K562 (cell line): Measurements from ENCODE around the gene LIF. TPM values are rescaled to one million over a fixed set of nuclear protein-coding genes. Genes with fewer than 3 reads are reported as not detected.

ENCODE experiments used
- ATAC-seq: fragments of 200-7000 bp; cut with Tn5 transposase; 3 replicates; pipeline ENCODE4 v1.9.1; 2020; ENCODE audit warnings: moderate library complexity
- BruUV-seq: library from RNA; stranded (reverse); fragments of 400-500 nt; replicated peaks from 2 replicates; lab custom pipeline; 2021; lab: Mats Ljungman, UMichigan
- CTCF ChIA-PET: fragments of 300-600 bp; formaldehyde crosslinking; extraction: SDS; loops from one replicate; lab custom pipeline; 2021; ENCODE audit warnings: low intra/inter-chr PET ratio; lab: Yijun Ruan, JAX
- POLR2A ChIA-PET: fragments of 300-600, 350-650 bp; sonication (Branson Sonifier 250); formaldehyde crosslinking; extraction: SDS; loops from one replicate; lab custom pipeline; 2021; ENCODE audit warnings: antibody characterized with exemption, inconsistent platforms; lab: Yijun Ruan, JAX
- DNase-seq, 4 experiments: peaks; one replicate each; pipeline versions ENCODE4 v3.0.0 to v3.0.0-alpha.2; 2011 to 2018; ENCODE audit warnings: low spot score in 3 of 4, mixed read lengths in 3 of 4; ENCODE audit errors: extremely low read depth in 1 of 4
- FAIRE-seq: peaks from 2 replicates; lab custom pipeline; 2011; peaks lifted over from hg19 to GRCh38; lab: Jason Lieb, UNC
- H2AFZ ChIP-seq: 2 replicates; pipeline ENCODE4 v1.6.0; 2011; ENCODE audit warnings: low read depth, low read length, control low read depth, inconsistent platforms
- H3K27ac ChIP-seq: fragments of 200-600 bp; 3 replicates; pipeline ENCODE4 v1.8.0; 2011; ENCODE audit warnings: low read depth, mild to moderate bottlenecking, control low read depth, inconsistent platforms, low read length, moderate library complexity, mixed read lengths; ENCODE audit errors: extremely low read depth
- H3K27me3 ChIP-seq, 2 experiments: fragments of 300-600 bp in 1 of 2; 2 replicates in 1 of 2; 3 replicates in 1 of 2; pipeline versions ENCODE4 v1.6.0 to v1.8.0; 2011; ENCODE audit warnings: inconsistent platforms in 2 of 2, low read length in 2 of 2, mild to moderate bottlenecking in 1 of 2, mixed read lengths in 1 of 2, moderate library complexity in 1 of 2; ENCODE audit not compliant: control insufficient read depth in 2 of 2, insufficient read depth in 2 of 2
- H3K36me3 ChIP-seq: fragments of 300-600 bp; 3 replicates; pipeline ENCODE4 v1.8.0; 2011; ENCODE audit warnings: mild to moderate bottlenecking, low read length, inconsistent platforms; ENCODE audit not compliant: control insufficient read depth, insufficient read depth
- H3K4me1 ChIP-seq, 2 experiments: fragments of 200-600 bp in 1 of 2; replicated peaks in 1 of 2; 2 replicates in 1 of 2; 3 replicates in 1 of 2; pipeline versions ENCODE4 v1.5.1 to v1.8.0; 2011; ENCODE audit warnings: inconsistent platforms in 2 of 2, low read length in 2 of 2, mild to moderate bottlenecking in 1 of 2, mixed read lengths in 1 of 2, moderate library complexity in 1 of 2; ENCODE audit not compliant: control insufficient read depth in 2 of 2, insufficient read depth in 2 of 2
- H3K4me2 ChIP-seq: 2 replicates; pipeline ENCODE4 v1.6.1; 2011; ENCODE audit warnings: low read length, control low read depth, inconsistent platforms, mixed read lengths; ENCODE audit not compliant: insufficient read depth
- H3K4me3 ChIP-seq: fragments of 200-600 bp; sonication (generic), shearing (Covaris generic); 2 replicates; pipeline ENCODE4 v1.5.1; 2016; ENCODE audit warnings: control low read depth, inconsistent platforms
- H3K79me2 ChIP-seq: fragments of 200-600 bp; 3 replicates; pipeline ENCODE4 v1.8.0; 2011; ENCODE audit warnings: low read length, inconsistent platforms; ENCODE audit not compliant: control insufficient read depth, insufficient read depth
- H3K9ac ChIP-seq, 2 experiments: 2 replicates each; pipeline versions ENCODE4 v1.6.0 to v1.6.1; 2011; ENCODE audit warnings: low read depth in 2 of 2, low read length in 2 of 2, control low read depth in 1 of 2, inconsistent platforms in 1 of 2, mild to moderate bottlenecking in 1 of 2, mixed read lengths in 1 of 2; ENCODE audit not compliant: insufficient read depth in 1 of 2
- H3K9me1 ChIP-seq: one replicate; pipeline ENCODE4 v1.6.0; 2011; ENCODE audit warnings: inconsistent platforms, mild to moderate bottlenecking, low read length, moderate library complexity; ENCODE audit not compliant: control insufficient read depth, insufficient read depth
- H3K9me3 ChIP-seq: replicated peaks from 2 replicates; pipeline ENCODE4 v1.5.1; 2011; ENCODE audit warnings: low read depth, low read length, inconsistent platforms; ENCODE audit not compliant: control insufficient read depth, insufficient read depth
- H4K20me1 ChIP-seq: replicated peaks from 2 replicates; pipeline ENCODE4 v1.6.1; 2011; ENCODE audit warnings: low read length, inconsistent platforms, mixed read lengths; ENCODE audit not compliant: control insufficient read depth, insufficient read depth
- HDGF ChIP-seq: fragments of 450-650 bp; IDR thresholded peaks from 2 replicates; pipeline ENCODE4 v1.6.1; 2016
- HMG20A ChIP-seq: fragments of 450-650 bp; formaldehyde crosslinking; conservative IDR thresholded peaks from 2 replicates; pipeline ENCODE4 v1.4.0; 2020; ENCODE audit warnings: mild to moderate bottlenecking, mixed read lengths
- PRMT5 ChIP-seq: sonication (generic); formaldehyde crosslinking; IDR thresholded peaks from 2 replicates; pipeline ENCODE4 v1.5.0; 2020; ENCODE audit warnings: missing genetic modification reagents
- RFX5 ChIP-seq: IDR thresholded peaks from 2 replicates; pipeline ENCODE4 v1.6.1; 2011; ENCODE audit warnings: low read depth, mild to moderate bottlenecking, improper control_type of control experiment, low read length
- SETDB1 ChIP-seq: IDR thresholded peaks from one replicate; pipeline ENCODE4 v1.6.1; 2012; ENCODE audit warnings: low read length, control low read depth, inconsistent platforms
- SIX5 ChIP-seq, 2 experiments: IDR thresholded peaks; 2 replicates each; pipeline ENCODE4 v1.6.1; 2011; ENCODE audit warnings: low read length in 2 of 2, borderline replicate concordance in 1 of 2, low read depth in 1 of 2, mild to moderate bottlenecking in 1 of 2, moderate library complexity in 1 of 2; ENCODE audit not compliant: insufficient read depth in 1 of 2
- SREBF1 ChIP-seq: fragments of 150-350 bp; IDR thresholded peaks from 2 replicates; pipeline ENCODE4 v1.6.1; 2014; ENCODE audit warnings: antibody characterized with exemption, low read depth, low read length, borderline replicate concordance
- TCF3 ChIP-seq: sonication (generic); formaldehyde crosslinking; IDR thresholded peaks from 2 replicates; pipeline ENCODE4 v1.4.0; 2020; ENCODE audit warnings: mild to moderate bottlenecking, missing genetic modification reagents
- ZBTB17 ChIP-seq: fragments of 450-650 bp; formaldehyde crosslinking; IDR thresholded peaks from 2 replicates; pipeline ENCODE4 v1.4.0; 2020; ENCODE audit warnings: mild to moderate bottlenecking
- ZNF23 ChIP-seq: fragments of 250-450 bp; sonication (Bioruptor Pico); IDR thresholded peaks from 2 replicates; pipeline ENCODE4 v1.4.0; 2020; ENCODE audit warnings: mild to moderate bottlenecking
- ZNF263 ChIP-seq: sonication (generic); formaldehyde crosslinking; IDR thresholded peaks from 2 replicates; pipeline ENCODE4 v1.8.0; 2022; ENCODE audit warnings: mild to moderate bottlenecking, missing genetic modification reagents, borderline replicate concordance
- ZSCAN29 ChIP-seq: fragments of 450-650 bp; IDR thresholded peaks from 2 replicates; pipeline ENCODE4 v1.6.1; 2017
- WGBS: fragments of 100-300 bp; shearing (Covaris generic); methylation state at CpG from one replicate; pipeline ENCODE4 v1.1.6; 2016; ENCODE audit warnings: low coverage, mixed read lengths; ENCODE audit not compliant: insufficient coverage; ENCODE audit errors: missing lambda C conversion rate; 5-methylcytosine and 5-hydroxymethylcytosine counted together
- in situ Hi-C: fragments of 300-500 bp; cut with MboI; formaldehyde crosslinking; loops from 4 replicates; pipeline ENCODE4 v1.15.0; 2018; ENCODE audit warnings: inconsistent platforms, mixed read lengths
- intact Hi-C: fragments of 100-400 bp; cut with micrococcal nuclease; formaldehyde crosslinking; loops from 2 replicates; pipeline ENCODE4 v1.14.2; 2022
- polyA plus RNA-seq, 8 experiments: library from polyadenylated mRNA; depleted of rRNA in 4 of 8; stranded (reverse) in 5 of 8; unstranded in 3 of 8; fragments of >200 nt; fragmentation: Nextera tagmentation in 2 of 8; fragmentation: Illumina TruSeq in 1 of 8; extraction: Ambion mirVana in 2 of 8; extraction: Trizol in 1 of 8; gene quantifications; 2 replicates each; pipeline versions ENCODE4 v1.2.1 to v1.2.3, GENCODE V29; 2011 to 2014; ENCODE audit warnings: inconsistent platforms in 1 of 8, missing spikeins in 1 of 8
- total RNA-seq, 7 experiments: library from RNA; depleted of rRNA in 6 of 7; stranded (reverse); fragments of >200 nt in 6 of 7; fragmentation: Illumina TruSeq in 2 of 7; extraction: Trizol in 2 of 7; gene quantifications; 2 replicates each; pipeline versions ENCODE4 v1.2.1 to v1.2.3, GENCODE V29; 2011 to 2021; ENCODE audit warnings: low replicate concordance in 1 of 7
- TF ChIP-seq, protein P1 (sequence below): fragments of 450-650 bp; formaldehyde crosslinking; IDR thresholded peaks from 2 replicates; pipeline ENCODE4 v1.4.0; 2022; ENCODE audit warnings: mild to moderate bottlenecking, moderate library complexity

The LIF gene
- total and polyA plus RNA-seq, 9 of the 15 experiments (the other 6 are each of a cell fraction or from before 2014, with no cell fraction given), result 0.05 to 0.39 (median 0.18) TPM; not detected in 3

DNA sequence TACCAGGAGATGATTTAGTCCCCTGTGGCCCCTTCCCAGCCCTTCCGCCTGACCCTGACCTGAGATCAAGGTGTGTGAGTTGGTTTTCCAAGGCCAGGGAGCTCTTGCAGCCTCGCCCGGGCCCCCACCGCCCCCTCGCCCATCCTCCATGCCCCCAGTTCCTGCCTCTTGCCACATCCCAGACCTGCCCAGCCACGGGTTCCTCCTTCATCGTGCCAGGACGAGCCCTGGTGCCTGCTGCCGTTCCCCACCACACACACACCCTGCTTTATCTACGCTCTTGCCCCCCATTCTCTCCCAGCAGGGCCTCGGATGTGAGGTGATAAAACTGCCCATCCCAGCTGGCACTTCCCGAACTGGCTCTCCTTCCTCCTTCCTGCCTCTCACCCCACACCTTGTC, 1.4 kb upstream of the LIF start:
- H3K4me3 ChIP-seq, result no peak overlapping the region
- POLR2A ChIA-PET, result no interaction called here
- H3K9me1 ChIP-seq, result no peaks in the 10 kb centered on the region
- peaks cover 0 to 39% of the 10 kb centered on the region in 2 experiments; a peak in 2 of 5 replicates for H3K27me3 ChIP-seq
- WGBS, result 7% methylated on average over 4 of the region's 12 CpGs
- no peak overlapping the region for H3K4me2 ChIP-seq
- CTCF ChIA-PET, result no interaction called here
- DNase-seq, result no peak
- no peak for FAIRE-seq
- intact Hi-C loops, result no loop called here
- H3K9ac ChIP-seq, result no peak overlapping the region
- no TSS peak for BruUV-seq
- peaks cover 0 to 35% of the 10 kb centered on the region in 2 experiments; a peak in 2 of 5 replicates for H3K4me1 ChIP-seq
- H2AFZ ChIP-seq, result no peak overlapping the region
- in situ Hi-C loops, result no loop called here
- no peaks in the 10 kb centered on the region for H3K9me3 ChIP-seq
- no peaks in the 10 kb centered on the region for H3K79me2 ChIP-seq
- ATAC-seq, result no peak
- H3K27ac ChIP-seq, result no peak overlapping the region
- no peak for TF ChIP-seq PRMT5 (CRISPR knock-in tag)
- no peak for TF ChIP-seq SREBF1
- TF ChIP-seq RFX5, result no peak
- TF ChIP-seq ZBTB17, result no peak
- TF ChIP-seq ZSCAN29, result no peak
- no peak for TF ChIP-seq SIX5 (IDR thresholded peaks at IDR 0.05; ENCODE audit: borderline replicate concordance in 1 of 2, insufficient read depth in 1 of 2, low read depth in 1 of 2, low read length in 2 of 2)
- TF ChIP-seq ZNF263, result no peak
- no peak for TF ChIP-seq HDGF
- no peak for TF ChIP-seq HMG20A
- TF ChIP-seq, protein P1, sequence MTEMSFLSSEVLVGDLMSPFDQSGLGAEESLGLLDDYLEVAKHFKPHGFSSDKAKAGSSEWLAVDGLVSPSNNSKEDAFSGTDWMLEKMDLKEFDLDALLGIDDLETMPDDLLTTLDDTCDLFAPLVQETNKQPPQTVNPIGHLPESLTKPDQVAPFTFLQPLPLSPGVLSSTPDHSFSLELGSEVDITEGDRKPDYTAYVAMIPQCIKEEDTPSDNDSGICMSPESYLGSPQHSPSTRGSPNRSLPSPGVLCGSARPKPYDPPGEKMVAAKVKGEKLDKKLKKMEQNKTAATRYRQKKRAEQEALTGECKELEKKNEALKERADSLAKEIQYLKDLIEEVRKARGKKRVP (CRISPR knock-in tag), result no peak
- TF ChIP-seq ZNF23, result no peak
- TF ChIP-seq SETDB1, result no peak
- no peak for TF ChIP-seq TCF3 (CRISPR knock-in tag)
- no peaks in the 10 kb centered on the region for H4K20me1 ChIP-seq
- H3K36me3 ChIP-seq, result no peaks in the 10 kb centered on the region
